HG02798 (cell line): ENCODE results near the gene AURKAIP1.
A peak's percentile ranks its signal among the peaks of the same experiment; 100 is the strongest.
"Not testable (repeated sequence)": the region's sequence is repeated elsewhere in the genome, so short reads cannot be mapped to it uniquely, and the experiment has no call there.

ENCODE experiments used
- ATAC-seq: cut with Tn5 transposase; IDR thresholded peaks from one replicate; pipeline ENCODE4 v1.9.1; 2021; ENCODE audit warnings: mild to moderate bottlenecking; ENCODE audit not compliant: unreplicated experiment, poor library complexity

Gene AURKAIP1

GRCh38 chr1:1406821-1407635 is 32.0 kb upstream of the AURKAIP1 start, which contains the start of gene MRPL20:
MRPL20 (minus strand) TSS chr1:1407293; CDS start chr1:1407217, 76 bp downstream.
- peak; percentile 93 for ATAC-seq

- no peak for ATAC-seq
Measured at GRCh38 chr1:1406101-1406820, 31.3 kb upstream of the AURKAIP1 start.

- ATAC-seq = no peak
Measured at GRCh38 chr1:1403653-1404052, 28.6 kb upstream of the AURKAIP1 start.

- ATAC-seq = not testable (repeated sequence)
Measured at GRCh38 chr1:1402901-1403392, 27.9 kb upstream of the AURKAIP1 start.

GRCh38 chr1:1402072-1402900 is 27.3 kb upstream of the AURKAIP1 start:
- no peak for ATAC-seq

GRCh38 chr1:1401457-1402010 is 26.5 kb upstream of the AURKAIP1 start:
- no peak for ATAC-seq

GRCh38 chr1:1400576-1401456 is 25.8 kb upstream of the AURKAIP1 start:
- no peak for ATAC-seq

GRCh38 chr1:1399872-1400575 is 25.0 kb upstream of the AURKAIP1 start:
- no peak for ATAC-seq

GRCh38 chr1:1399187-1399871 is 24.3 kb upstream of the AURKAIP1 start, which contains the start of gene CCNL2:
CCNL2 (minus strand) TSS chr1:1399335; CDS start chr1:1399306, 29 bp downstream.
- peak; percentile 95 for ATAC-seq

GRCh38 chr1:1398677-1399186 is 23.7 kb upstream of the AURKAIP1 start:
- ATAC-seq = peak; percentile 12

- ATAC-seq = no peak
Measured at GRCh38 chr1:1397839-1398523, 23.0 kb upstream of the AURKAIP1 start.

GRCh38 chr1:1395166-1395565 is 20.2 kb upstream of the AURKAIP1 start:
- ATAC-seq = no peak

GRCh38 chr1:1394116-1394515 is 19.1 kb upstream of the AURKAIP1 start:
- no peak for ATAC-seq

GRCh38 chr1:1393428-1393827 is 18.4 kb upstream of the AURKAIP1 start:
- ATAC-seq = no peak

GRCh38 chr1:1393014-1393413 is 18.0 kb upstream of the AURKAIP1 start:
- no peak for ATAC-seq

- ATAC-seq = no peak
Measured at GRCh38 chr1:1391225-1391624, 16.2 kb upstream of the AURKAIP1 start.

- ATAC-seq = no peak
Measured at GRCh38 chr1:1390675-1391074, 15.7 kb upstream of the AURKAIP1 start.
